ENCODE data around the gene TYRO3. TPM values are rescaled to one million over a fixed set of nuclear protein-coding genes. Genes with fewer than 3 reads are reported as not detected.
A peak's percentile ranks its signal among the peaks of the same experiment; 100 is the strongest.

Gene TYRO3
- total and polyA plus RNA-seq, 4 experiments from 2014 or later, result 0.11 to 0.36 (median 0.17) TPM; not detected in 1

GRCh38 chr15:41513506-41514227, 45.3 kb upstream of the TYRO3 start, which contains the start of gene LTK:
LTK (minus strand) TSS chr15:41513827; CDS start chr15:41513709, 118 bp downstream.
- Histone ChIP-seq H3K9me3 (ENCODE audit: control insufficient read depth in 1 of 2, low read length in 2 of 2) (no peaks in the 10 kb centered on the region), H3K27ac (ENCODE audit: low read depth, low read length) (no peak within 1 kb of the TSS), H3K27me3 (ENCODE audit: insufficient read depth, low read length) (peaks cover 17% of the 10 kb centered on the region), H3K4me3 (ENCODE audit: low read length in 2 of 2) (peak within 1 kb of the TSS; percentile 52 to 57), H3K36me3 (ENCODE audit: insufficient read depth, low read length) (no peaks in the 10 kb centered on the region), H3K4me1 (ENCODE audit: insufficient read depth, low read length) (peaks cover 27% of the 10 kb centered on the region)
- ChIA-PET CTCF (ENCODE audit: partially characterized antibody) (interaction anchor here (0.9 kb wide), 1 partner anchor 48 kb away, joined by 3 read pairs; no protein-coding TSS in a partner anchor), POLR2A (ENCODE audit: partially characterized antibody) (interaction anchor here (0.7 to 1.8 kb wide), 3 partner anchors 18 to 108 kb away, joined by 4 to 5 read pairs (median 4); partner anchors contain the start of gene ITPKA)
- intact Hi-C loops (cut with micrococcal nuclease), result loop anchor here (2.0 kb wide), 1 partner anchor 49 kb away; no protein-coding TSS in a partner anchor
- Mint-ChIP-seq H3K4me3 (peak within 1 kb of the TSS; percentile 81 to 86 (median 83)), H3K9me3 (no peaks in the 10 kb centered on the region), H3K27me3 (peaks cover 10 to 13% of the 10 kb centered on the region in 2 donors), H3K36me3 (peaks cover 0 to 3% of the 10 kb centered on the region in 2 donors), H3K4me1 (peaks cover 6 to 33% (median 24%) of the 10 kb centered on the region in 4 donors), H3K27ac (peak within 1 kb of the TSS; percentile 47 to 79 (median 74))
- peak in 2 of 5 donors; percentile 25 to 50 for DNase-seq

GRCh38 chr15:41517895-41518449, 41.0 kb upstream of the TYRO3 start:
- H3K9me3 ChIP-seq (ENCODE audit: control insufficient read depth in 1 of 2, low read length in 2 of 2), result no peaks in the 10 kb centered on the region
- H3K27ac ChIP-seq (ENCODE audit: low read depth, low read length), result no peak overlapping the region
- Mint-ChIP-seq H3K9me3 (no peaks in the 10 kb centered on the region), H3K4me1 (peaks cover 6 to 22% (median 15%) of the 10 kb centered on the region in 4 donors), H3K36me3 (peaks cover 0 to 20% of the 10 kb centered on the region in 2 donors), H3K27me3 (peaks cover under 1 to 5% of the 10 kb centered on the region in 2 donors), H3K27ac (peak overlapping the region in 2 of 7 donors; percentile 19 to 76), H3K4me3 (no peak overlapping the region)
- intact Hi-C loops (cut with micrococcal nuclease), result no loop called here
- ChIA-PET POLR2A (ENCODE audit: partially characterized antibody) (no interaction called here), CTCF (ENCODE audit: partially characterized antibody) (interaction anchor here (0.8 kb wide), 1 partner anchor 39 kb away, joined by 3 read pairs; no protein-coding TSS in a partner anchor)
- H3K36me3 ChIP-seq (ENCODE audit: insufficient read depth, low read length), result no peaks in the 10 kb centered on the region
- peaks cover 17% of the 10 kb centered on the region for H3K4me1 ChIP-seq (ENCODE audit: insufficient read depth, low read length)
- no peak for DNase-seq
- H3K4me3 ChIP-seq (ENCODE audit: low read length in 2 of 2), result no peak overlapping the region
- peaks cover 7% of the 10 kb centered on the region for H3K27me3 ChIP-seq (ENCODE audit: insufficient read depth, low read length)

DNA sequence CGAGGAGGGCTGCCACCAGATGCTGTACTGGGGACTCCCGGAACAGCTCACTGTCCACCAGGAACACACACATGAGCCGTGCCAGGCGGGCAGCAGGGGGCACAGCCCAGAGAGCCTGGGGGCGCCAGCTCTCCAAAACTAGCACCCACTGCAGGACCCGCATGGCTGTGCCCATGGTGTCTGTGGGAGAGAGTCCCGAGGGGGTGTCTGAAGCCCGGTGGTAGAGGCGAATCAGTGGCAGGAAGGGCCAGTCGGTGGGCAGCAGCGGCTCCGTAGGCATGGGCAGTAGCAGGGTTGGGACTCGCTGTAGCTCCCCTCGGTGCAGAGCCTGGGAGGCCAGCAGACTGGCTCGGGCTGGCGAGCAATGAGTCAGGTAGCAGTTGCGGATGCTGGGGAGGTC, 38.4 kb upstream of the TYRO3 start:
- H3K9me3 Mint-ChIP-seq, result no peaks in the 10 kb centered on the region
- peaks cover 3 to 30% of the 10 kb centered on the region in 2 donors for H3K36me3 Mint-ChIP-seq
- H3K27ac ChIP-seq (ENCODE audit: low read depth, low read length), result no peak overlapping the region
- no peak for DNase-seq
- ChIA-PET POLR2A (ENCODE audit: partially characterized antibody) (no interaction called here), CTCF (ENCODE audit: partially characterized antibody) (no interaction called here)
- H3K36me3 ChIP-seq (ENCODE audit: insufficient read depth, low read length), result no peaks in the 10 kb centered on the region
- no peaks in the 10 kb centered on the region for H3K27me3 ChIP-seq (ENCODE audit: insufficient read depth, low read length)
- H3K9me3 ChIP-seq (ENCODE audit: control insufficient read depth in 1 of 2, low read length in 2 of 2), result no peaks in the 10 kb centered on the region
- no peaks in the 10 kb centered on the region for H3K27me3 Mint-ChIP-seq
- peaks cover under 1% of the 10 kb centered on the region for H3K4me1 ChIP-seq (ENCODE audit: insufficient read depth, low read length)
- no peak overlapping the region for H3K27ac Mint-ChIP-seq
- H3K4me3 Mint-ChIP-seq, result no peak overlapping the region
- intact Hi-C loops (cut with micrococcal nuclease), result no loop called here
- no peak overlapping the region for H3K4me3 ChIP-seq (ENCODE audit: low read length in 2 of 2)
- H3K4me1 Mint-ChIP-seq, result no peaks in the 10 kb centered on the region

DNA sequence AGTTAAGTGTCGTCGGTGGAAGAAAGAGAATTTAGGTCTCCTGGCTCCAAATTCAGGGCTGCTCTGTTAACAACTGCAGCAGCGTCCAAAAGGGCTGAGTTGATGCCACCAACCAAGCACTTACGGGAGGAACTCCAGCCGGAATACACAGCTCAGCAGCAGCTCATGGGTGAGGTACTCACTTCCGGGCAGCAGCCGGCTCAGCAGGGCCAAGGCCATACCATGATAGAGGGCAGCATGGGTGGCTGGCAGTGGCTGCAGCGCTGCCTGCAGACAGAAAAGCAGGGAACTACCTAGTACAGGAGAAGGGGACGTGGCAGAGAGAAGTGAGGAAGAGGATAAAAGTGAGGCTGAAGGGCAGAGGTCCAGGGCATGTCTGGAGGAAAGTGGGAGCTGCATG, 37.4 kb upstream of the TYRO3 start:
- Mint-ChIP-seq H3K4me1 (no peaks in the 10 kb centered on the region), H3K27me3 (no peaks in the 10 kb centered on the region), H3K9me3 (no peaks in the 10 kb centered on the region), H3K27ac (peak overlapping the region in 3 of 7 donors; percentile 39 to 77 (median 58)), H3K4me3 (no peak overlapping the region), H3K36me3 (peaks cover 7 to 37% of the 10 kb centered on the region in 2 donors)
- no peak overlapping the region for H3K4me3 ChIP-seq (ENCODE audit: low read length in 2 of 2)
- ChIA-PET CTCF (ENCODE audit: partially characterized antibody) (no interaction called here), POLR2A (ENCODE audit: partially characterized antibody) (no interaction called here)
- intact Hi-C loops (cut with micrococcal nuclease), result no loop called here
- no peaks in the 10 kb centered on the region for H3K4me1 ChIP-seq (ENCODE audit: insufficient read depth, low read length)
- no peak overlapping the region for H3K27ac ChIP-seq (ENCODE audit: low read depth, low read length)
- H3K9me3 ChIP-seq (ENCODE audit: control insufficient read depth in 1 of 2, low read length in 2 of 2), result no peaks in the 10 kb centered on the region
- no peak for DNase-seq
- H3K27me3 ChIP-seq (ENCODE audit: insufficient read depth, low read length), result no peaks in the 10 kb centered on the region
- H3K36me3 ChIP-seq (ENCODE audit: insufficient read depth, low read length), result peaks cover 3% of the 10 kb centered on the region

DNA sequence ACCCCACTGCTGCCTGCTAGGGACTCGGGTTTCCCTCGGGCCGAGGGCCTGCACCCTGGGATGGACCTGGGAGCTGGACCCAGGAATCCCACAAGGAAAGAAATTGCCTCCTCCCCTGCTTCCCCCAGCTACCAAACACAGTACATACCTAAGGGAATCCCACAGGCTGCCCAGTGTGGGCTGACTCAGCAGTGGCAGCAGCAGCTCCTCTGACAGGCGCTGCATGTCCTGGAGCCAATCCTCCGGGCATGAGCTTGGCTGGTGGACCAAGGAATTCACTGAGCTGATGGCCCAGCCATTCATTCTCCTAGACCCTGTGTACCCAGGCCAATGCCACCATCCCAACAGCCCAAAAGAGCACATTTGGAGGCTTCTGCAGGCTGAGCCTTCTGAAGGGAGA, 35.9 kb upstream of the TYRO3 start:
- peak overlapping the region in 1 of 7 donors; percentile 12 for H3K27ac Mint-ChIP-seq
- H3K4me1 Mint-ChIP-seq, result no peaks in the 10 kb centered on the region
- H3K27me3 Mint-ChIP-seq, result no peaks in the 10 kb centered on the region
- intact Hi-C loops (cut with micrococcal nuclease), result no loop called here
- Histone ChIP-seq H3K27ac (ENCODE audit: low read depth, low read length) (no peak overlapping the region), H3K9me3 (ENCODE audit: control insufficient read depth in 1 of 2, low read length in 2 of 2) (no peaks in the 10 kb centered on the region), H3K27me3 (ENCODE audit: insufficient read depth, low read length) (no peaks in the 10 kb centered on the region), H3K36me3 (ENCODE audit: insufficient read depth, low read length) (peaks cover 18% of the 10 kb centered on the region), H3K4me3 (ENCODE audit: low read length in 2 of 2) (no peak overlapping the region), H3K4me1 (ENCODE audit: insufficient read depth, low read length) (no peaks in the 10 kb centered on the region)
- CTCF ChIA-PET (ENCODE audit: partially characterized antibody), result interaction anchor here (0.5 kb wide), 1 partner anchor 18 kb away, joined by 4 read pairs; no protein-coding TSS in a partner anchor
- POLR2A ChIA-PET (ENCODE audit: partially characterized antibody), result interaction anchor here (0.5 kb wide), 1 partner anchor 1308 kb away, joined by 3 read pairs; no protein-coding TSS in a partner anchor
- H3K36me3 Mint-ChIP-seq, result peaks cover 16 to 47% of the 10 kb centered on the region in 2 donors
- no peak for DNase-seq
- H3K9me3 Mint-ChIP-seq, result no peaks in the 10 kb centered on the region
- H3K4me3 Mint-ChIP-seq, result peak overlapping the region in 1 of 8 donors; percentile 60

- H3K4me1 Mint-ChIP-seq, result no peaks in the 10 kb centered on the region
- ChIA-PET POLR2A (ENCODE audit: partially characterized antibody) (no interaction called here), CTCF (ENCODE audit: partially characterized antibody) (no interaction called here)
- Histone ChIP-seq H3K36me3 (ENCODE audit: insufficient read depth, low read length) (peaks cover 58% of the 10 kb centered on the region), H3K9me3 (ENCODE audit: control insufficient read depth in 1 of 2, low read length in 2 of 2) (no peaks in the 10 kb centered on the region), H3K27ac (ENCODE audit: low read depth, low read length) (no peak overlapping the region), H3K4me3 (ENCODE audit: low read length in 2 of 2) (no peak overlapping the region), H3K27me3 (ENCODE audit: insufficient read depth, low read length) (no peaks in the 10 kb centered on the region), H3K4me1 (ENCODE audit: insufficient read depth, low read length) (no peaks in the 10 kb centered on the region)
- H3K27me3 Mint-ChIP-seq, result no peaks in the 10 kb centered on the region
- H3K9me3 Mint-ChIP-seq, result no peaks in the 10 kb centered on the region
- H3K36me3 Mint-ChIP-seq, result peaks cover 43 to 61% of the 10 kb centered on the region in 2 donors
- H3K27ac Mint-ChIP-seq, result peak overlapping the region in 1 of 7 donors; percentile 58
- H3K4me3 Mint-ChIP-seq, result no peak overlapping the region
- intact Hi-C loops (cut with micrococcal nuclease), result no loop called here
- no peak for DNase-seq
These were observed 28.6 kb upstream of the TYRO3 start for GRCh38 chr15:41530363-41530956.

GRCh38 chr15:41535544-41535943, 23.5 kb upstream of the TYRO3 start:
- Histone ChIP-seq H3K4me3 (ENCODE audit: low read length in 2 of 2) (no peak overlapping the region), H3K9me3 (ENCODE audit: control insufficient read depth in 1 of 2, low read length in 2 of 2) (no peaks in the 10 kb centered on the region), H3K36me3 (ENCODE audit: insufficient read depth, low read length) (peaks cover 31% of the 10 kb centered on the region), H3K4me1 (ENCODE audit: insufficient read depth, low read length) (no peaks in the 10 kb centered on the region), H3K27me3 (ENCODE audit: insufficient read depth, low read length) (no peaks in the 10 kb centered on the region), H3K27ac (ENCODE audit: low read depth, low read length) (no peak overlapping the region)
- Mint-ChIP-seq H3K9me3 (no peaks in the 10 kb centered on the region), H3K27ac (no peak overlapping the region), H3K4me1 (peaks cover 5 to 17% (median 6%) of the 10 kb centered on the region in 4 donors), H3K4me3 (no peak overlapping the region), H3K36me3 (peaks cover 26 to 38% of the 10 kb centered on the region in 2 donors), H3K27me3 (no peaks in the 10 kb centered on the region)
- CTCF ChIA-PET (ENCODE audit: partially characterized antibody), result no interaction called here
- POLR2A ChIA-PET (ENCODE audit: partially characterized antibody), result interaction anchor here (1.6 kb wide), 1 partner anchor 8 kb away, joined by 4 read pairs; the partner anchor contains the start of gene RPAP1
- intact Hi-C loops (cut with micrococcal nuclease), result no loop called here
- DNase-seq, result no peak

Measured in CD4-positive, alpha-beta memory T cell (primary cell).